Measurements from ENCODE around the gene IL20RB.

IL20RB gene

GRCh38 chr3:137046747-137047146, 89.0 kb downstream of the IL20RB start:
- DNase-seq: no peak

- DNase-seq: no peak
Observed at GRCh38 chr3:137047240-137047639, 89.5 kb downstream of the IL20RB start.

GRCh38 chr3:137050281-137050680, 92.5 kb downstream of the IL20RB start:
- DNase-seq: no peak

- DNase-seq: no peak
Observed at GRCh38 chr3:137052298-137052697, 94.5 kb downstream of the IL20RB start.
